NCI-H1694 treated with DMSO at 0.1 percent for 48 hours (cell line): ENCODE results near the gene NAGS.
"Not testable (repeated sequence)": the region's sequence is repeated elsewhere in the genome, so short reads cannot be mapped to it uniquely, and the experiment has no call there.

Experiments used
- DNase-seq: peaks from one replicate; lab custom pipeline; 2025; lab: John Stamatoyannopoulos, UW

Gene NAGS

GRCh38 chr17:44006598-44007345 lies 2.4 kb downstream of the NAGS start:
- DNase-seq: peak; percentile 94

- no peak for DNase-seq
Measured at GRCh38 chr17:44007346-44008204, 3.2 kb downstream of the NAGS start.

GRCh38 chr17:44008205-44008909 lies 3.9 kb downstream of the NAGS start:
- no peak for DNase-seq

- no peak for DNase-seq
Measured at GRCh38 chr17:44010966-44011647, 6.7 kb downstream of the NAGS start.

GRCh38 chr17:44011876-44012275 lies 7.5 kb downstream of the NAGS start:
- DNase-seq: no peak

- DNase-seq: no peak
Measured at GRCh38 chr17:44012391-44012790, 8.0 kb downstream of the NAGS start.

GRCh38 chr17:44012874-44013273 lies 8.5 kb downstream of the NAGS start:
- no peak for DNase-seq

GRCh38 chr17:44014133-44014436 lies 9.7 kb downstream of the NAGS start:
- no peak for DNase-seq

- DNase-seq: peak; percentile 90
Measured at GRCh38 chr17:44014437-44015172, 10.2 kb downstream of the NAGS start, which contains the start of gene TMEM101. TMEM101 (minus strand) TSS chr17:44014963; CDS start chr17:44014952, 11 bp downstream.

- not testable (repeated sequence) for DNase-seq
Measured at GRCh38 chr17:44021227-44021626, 16.8 kb downstream of the NAGS start.

- DNase-seq: no peak
Measured at GRCh38 chr17:44022246-44022645, 17.8 kb downstream of the NAGS start.

GRCh38 chr17:44023545-44024270 lies 19.3 kb downstream of the NAGS start:
- no peak for DNase-seq

GRCh38 chr17:44024271-44024663 lies 19.8 kb downstream of the NAGS start:
- peak; percentile 94 for DNase-seq

- no peak for DNase-seq
Measured at GRCh38 chr17:44024853-44025252, 20.4 kb downstream of the NAGS start.

- DNase-seq: no peak
Measured at GRCh38 chr17:44029736-44030135, 25.3 kb downstream of the NAGS start.

- no peak for DNase-seq
Measured at GRCh38 chr17:44030482-44030881, 26.1 kb downstream of the NAGS start.

GRCh38 chr17:44033861-44034408 lies 29.5 kb downstream of the NAGS start:
- no peak for DNase-seq

GRCh38 chr17:44034688-44035087 lies 30.3 kb downstream of the NAGS start:
- DNase-seq: not testable (repeated sequence)

- DNase-seq: no peak
Measured at GRCh38 chr17:44037471-44037870, 33.0 kb downstream of the NAGS start.

GRCh38 chr17:44038604-44039011 lies 34.2 kb downstream of the NAGS start:
- peak; percentile 95 for DNase-seq
